ENCODE measurements around the gene FRS2. TPM values are rescaled to one million over a fixed set of nuclear protein-coding genes. Genes with fewer than 3 reads are reported as not detected.

FRS2 gene
- total and polyA plus RNA-seq, 2 donors from 2014 or later, result 4.6 to 31.4 TPM

DNA sequence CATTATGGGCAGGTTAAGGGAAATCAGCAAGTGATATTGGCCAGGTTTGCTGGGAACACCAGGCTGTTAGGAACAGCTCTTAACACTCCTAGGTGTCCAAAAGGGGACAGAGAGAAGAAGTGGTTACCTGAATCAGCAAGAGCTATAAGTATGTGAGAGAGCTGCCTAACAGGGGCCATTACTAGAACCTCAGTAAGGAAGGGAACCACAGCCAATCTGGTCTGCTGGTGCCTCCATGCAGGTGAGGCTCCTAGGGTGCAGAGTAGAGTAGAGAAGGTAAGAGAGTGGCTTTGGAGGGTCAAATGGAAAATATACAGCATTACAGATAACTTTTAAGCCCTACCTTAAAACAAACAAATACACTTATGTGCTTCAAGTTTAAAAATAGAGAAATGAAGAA is 78.5 kb downstream of the FRS2 start:
- TF ChIP-seq CTCF (IDR thresholded peaks at IDR 0.05; ENCODE audit: borderline replicate concordance, extremely low read depth, insufficient read depth), result no peak
- Histone ChIP-seq H3K4me1 (ENCODE audit: control insufficient read depth in 2 of 3, insufficient read depth in 2 of 3, low read depth in 1 of 3, low read length in 3 of 3) (no peaks in the 10 kb centered on the region), H3K27ac (ENCODE audit: low read depth in 2 of 2, low read length in 2 of 2) (no peak overlapping the region), H3K9me3 (ENCODE audit: control insufficient read depth in 2 of 3, insufficient read depth in 1 of 3, low read length in 3 of 3) (no peaks in the 10 kb centered on the region), H3K4me3 (ENCODE audit: low read length in 3 of 3) (no peak overlapping the region), H3K9ac (ENCODE audit: low read length in 3 of 3) (no peak overlapping the region), H3K27me3 (ENCODE audit: control insufficient read depth, insufficient read depth, low read length) (no peaks in the 10 kb centered on the region), H3K36me3 (ENCODE audit: control insufficient read depth in 2 of 3, insufficient read depth in 3 of 3, low read length in 3 of 3) (no peaks in the 10 kb centered on the region)
- no peak for DNase-seq
- FAIRE-seq, result no peak
- intact Hi-C loops (cut with DNase I), result no loop called here

DNA sequence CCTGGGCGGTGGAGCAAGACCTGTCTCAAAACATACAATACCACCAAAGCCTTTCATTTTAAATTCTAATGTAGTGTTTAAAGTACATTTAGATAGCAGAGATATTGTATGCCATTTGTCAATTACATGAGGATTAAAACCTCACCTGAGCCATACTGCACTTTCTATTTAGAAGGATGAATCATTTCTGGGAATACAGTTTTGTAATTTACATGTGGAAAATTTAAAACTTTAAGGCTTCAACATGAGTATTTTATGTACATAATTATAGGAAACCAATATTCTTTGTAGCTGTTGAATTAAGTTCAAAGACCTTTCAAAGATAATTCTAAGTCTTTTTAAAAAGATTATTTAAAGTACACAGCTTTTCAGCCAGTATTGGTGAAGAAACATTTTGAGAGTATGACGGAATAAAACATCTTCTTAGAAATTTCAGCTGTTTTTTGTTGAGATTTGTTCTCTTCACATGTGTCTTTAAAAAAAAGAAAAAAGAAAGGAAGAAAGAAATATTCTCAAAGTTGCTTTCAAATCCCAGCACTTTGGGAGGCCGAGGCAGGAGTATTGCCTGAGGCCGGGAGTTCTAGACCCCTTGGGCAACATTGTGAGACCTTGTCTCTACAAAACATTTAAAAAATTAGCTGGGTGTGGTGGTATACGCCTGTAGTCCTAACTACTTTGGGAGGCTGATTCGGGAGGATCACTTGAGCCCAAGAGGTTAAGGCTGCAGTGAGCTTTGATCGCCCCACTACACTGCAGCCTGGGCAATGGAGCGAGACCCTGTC is 80.6 kb downstream of the FRS2 start:
- Histone ChIP-seq H3K9me3 (ENCODE audit: control insufficient read depth in 2 of 3, insufficient read depth in 1 of 3, low read length in 3 of 3) (no peaks in the 10 kb centered on the region), H3K4me3 (ENCODE audit: low read length in 3 of 3) (no peak overlapping the region), H3K9ac (ENCODE audit: low read length in 3 of 3) (no peak overlapping the region), H3K36me3 (ENCODE audit: control insufficient read depth in 2 of 3, insufficient read depth in 3 of 3, low read length in 3 of 3) (no peaks in the 10 kb centered on the region), H3K27ac (ENCODE audit: low read depth in 2 of 2, low read length in 2 of 2) (no peak overlapping the region), H3K4me1 (ENCODE audit: control insufficient read depth in 2 of 3, insufficient read depth in 2 of 3, low read depth in 1 of 3, low read length in 3 of 3) (no peaks in the 10 kb centered on the region), H3K27me3 (ENCODE audit: control insufficient read depth, insufficient read depth, low read length) (no peaks in the 10 kb centered on the region)
- FAIRE-seq (no peak), DNase-seq (no peak)
- intact Hi-C loops (cut with DNase I), result no loop called here
- no peak for TF ChIP-seq CTCF (IDR thresholded peaks at IDR 0.05; ENCODE audit: borderline replicate concordance, extremely low read depth, insufficient read depth)

DNA sequence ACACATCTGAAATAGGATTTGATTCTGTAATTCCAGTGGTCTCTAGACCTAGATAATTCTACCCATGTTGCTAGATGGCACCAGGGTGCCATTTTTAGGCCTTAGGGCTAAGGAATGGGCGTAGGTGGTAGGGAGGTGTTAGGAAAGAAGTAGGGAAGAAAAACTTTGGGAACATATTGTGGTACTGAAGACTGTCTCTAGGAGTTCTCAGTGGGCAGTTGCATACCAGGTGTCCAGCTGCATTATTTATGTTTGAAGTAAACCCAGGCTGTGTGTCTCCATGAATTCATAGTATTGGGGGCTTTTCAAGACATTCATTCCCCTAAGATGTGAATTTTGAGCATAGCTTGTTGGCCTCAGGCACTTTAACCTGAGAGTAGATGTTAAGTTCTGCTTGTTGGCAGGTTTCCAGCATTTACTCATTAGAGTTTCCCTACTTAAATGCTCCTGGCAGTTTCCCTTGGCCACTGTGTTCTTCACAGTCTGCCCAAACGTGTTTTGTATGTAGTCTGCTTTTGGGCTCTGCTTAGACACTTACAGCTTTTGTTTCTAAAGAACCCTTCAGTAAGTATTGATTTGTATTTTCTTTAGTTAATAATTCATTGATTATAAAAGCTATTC is 83.5 kb downstream of the FRS2 start:
- Histone ChIP-seq H3K27me3 (ENCODE audit: control insufficient read depth, insufficient read depth, low read length) (no peaks in the 10 kb centered on the region), H3K9ac (ENCODE audit: low read length in 3 of 3) (no peak overlapping the region), H3K9me3 (ENCODE audit: control insufficient read depth in 2 of 3, insufficient read depth in 1 of 3, low read length in 3 of 3) (no peaks in the 10 kb centered on the region), H3K4me1 (ENCODE audit: control insufficient read depth in 2 of 3, insufficient read depth in 2 of 3, low read depth in 1 of 3, low read length in 3 of 3) (no peaks in the 10 kb centered on the region), H3K4me3 (ENCODE audit: low read length in 3 of 3) (no peak overlapping the region), H3K36me3 (ENCODE audit: control insufficient read depth in 2 of 3, insufficient read depth in 3 of 3, low read length in 3 of 3) (no peaks in the 10 kb centered on the region), H3K27ac (ENCODE audit: low read depth in 2 of 2, low read length in 2 of 2) (no peak overlapping the region)
- no peak for TF ChIP-seq CTCF (IDR thresholded peaks at IDR 0.05; ENCODE audit: borderline replicate concordance, extremely low read depth, insufficient read depth)
- FAIRE-seq, result no peak
- intact Hi-C loops (cut with DNase I), result no loop called here
- DNase-seq, result peak in 3 of 5 donors; percentile 13 to 72 (median 64)

All from kidney (tissue), 14 donors.